ENCODE measurements around the gene SFRP4.

DNA sequence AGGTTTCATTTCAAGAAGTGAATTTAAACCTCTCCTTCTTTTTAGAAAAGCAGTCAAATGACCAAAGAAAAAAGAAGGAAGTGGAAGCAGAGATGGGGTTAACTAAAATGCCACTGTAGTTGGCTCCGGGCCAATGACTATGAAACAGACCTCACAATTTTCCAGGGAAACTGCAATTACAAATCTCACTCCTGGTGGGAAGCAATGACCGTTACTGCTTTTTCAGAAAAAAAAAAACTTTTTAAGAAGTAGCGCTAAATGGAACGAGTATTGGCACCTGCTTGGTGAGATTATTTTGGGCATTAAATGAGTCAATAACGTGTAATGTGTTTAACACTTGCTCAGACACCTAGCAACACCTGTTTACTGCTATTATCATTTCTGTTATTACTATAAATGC lies 1.2 kb downstream of the SFRP4 start:
- TF ChIP-seq SUZ12 (IDR thresholded peaks at IDR 0.05; ENCODE audit: extremely low read depth, insufficient read depth, insufficient read length) = no peak
- TF ChIP-seq YY1 (IDR thresholded peaks at IDR 0.05; ENCODE audit: insufficient read depth, insufficient read length) = no peak

All from NT2/D1 (cell line).